Astrocyte of the cerebellum (primary cell): ENCODE results near the gene ADAMTS17.

Source experiments
- DNase-seq: peaks from one replicate; pipeline ENCODE4 v3.0.0-alpha.2; 2011; ENCODE audit warnings: low read depth
- H3K4me3 ChIP-seq: 2 replicates; pipeline ENCODE4 v1.5.1; 2011; ENCODE audit warnings: mild to moderate bottlenecking, low read depth, low read length, moderate library complexity
- CTCF ChIP-seq: IDR thresholded peaks from 2 replicates; pipeline ENCODE4 v1.5.1; 2012; ENCODE audit warnings: low read length, low read depth, moderate library complexity, mild to moderate bottlenecking; ENCODE audit errors: missing control alignments
- in situ Hi-C: cut with HindIII; loops from 2 replicates; pipeline ENCODE4 v1.10.0; 2017; ENCODE audit warnings: low sequenced_read_pairs

ADAMTS17 gene

DNA sequence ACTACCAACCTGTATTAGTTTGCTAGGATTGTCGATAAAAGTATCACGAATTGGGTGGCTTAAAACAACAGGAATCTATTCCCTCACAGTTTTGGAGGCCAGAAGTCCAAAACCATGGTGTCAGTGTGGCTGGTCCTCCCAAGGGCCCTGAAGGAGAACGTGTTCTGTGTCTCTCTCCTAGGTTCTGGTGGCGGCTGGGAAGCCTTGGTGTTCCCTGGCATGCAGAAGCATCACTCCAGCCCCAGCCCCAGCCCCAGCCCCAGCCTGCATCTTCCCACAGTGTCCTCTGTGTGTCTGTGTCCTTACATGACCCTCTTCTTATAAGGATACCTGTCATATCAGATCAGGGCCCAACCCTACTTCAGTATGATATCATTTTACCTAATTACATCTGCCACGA, 336.1 kb downstream of the ADAMTS17 start:
- H3K4me3 ChIP-seq: no peak overlapping the region
- in situ Hi-C loops: no loop called here
- TF ChIP-seq CTCF: no peak
- DNase-seq: no peak

- in situ Hi-C loops: no loop called here
- no peak for DNase-seq
Measured at GRCh38 chr15:100005013-100005412, 336.8 kb downstream of the ADAMTS17 start.

DNA sequence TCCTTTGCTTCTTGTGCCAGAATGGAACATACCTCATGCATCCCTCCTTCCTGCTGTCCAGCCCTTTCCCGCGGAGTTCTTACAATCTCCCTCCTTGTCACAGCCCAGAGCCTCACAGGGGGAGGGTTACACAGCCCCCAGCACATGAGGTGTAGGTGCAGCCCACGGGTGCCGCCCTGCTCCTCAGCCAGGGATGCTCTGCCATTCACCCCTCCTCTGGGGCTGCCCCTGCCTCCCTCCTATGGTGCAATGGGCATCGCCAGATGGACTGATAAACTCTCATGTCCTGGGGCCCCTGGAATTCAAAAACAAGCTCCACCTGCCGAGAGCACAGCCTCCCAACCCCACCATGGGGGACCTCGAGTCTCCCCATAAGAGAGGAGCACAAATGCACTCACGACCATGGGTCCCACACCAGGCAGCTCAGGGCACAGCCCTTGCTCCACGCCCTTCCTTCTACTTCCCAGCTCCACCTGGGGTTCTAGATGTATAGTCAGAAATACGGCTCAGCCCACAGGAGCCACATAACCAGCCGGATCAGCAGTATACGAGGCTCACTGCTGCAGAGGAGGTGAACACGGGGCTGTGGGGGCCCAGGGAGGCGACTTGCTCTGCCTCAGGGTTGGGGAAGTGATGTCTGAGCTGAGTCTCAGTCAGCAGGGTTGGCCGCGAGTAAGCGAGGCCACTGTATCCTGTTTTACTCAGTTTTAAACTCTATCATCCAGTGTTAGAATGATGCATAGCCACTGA, 338.8 kb downstream of the ADAMTS17 start:
- in situ Hi-C loops: no loop called here
- H3K4me3 ChIP-seq: no peak overlapping the region
- TF ChIP-seq CTCF: no peak
- no peak for DNase-seq

More at GRCh38 chr15:100005013-100005412, 336.8 kb downstream of the ADAMTS17 start:
- TF ChIP-seq CTCF: no peak
- no peak overlapping the region for H3K4me3 ChIP-seq

- no peak for TF ChIP-seq CTCF
- in situ Hi-C loops: no loop called here
Measured at GRCh38 chr15:100002086-100002620, 339.6 kb downstream of the ADAMTS17 start.

DNA sequence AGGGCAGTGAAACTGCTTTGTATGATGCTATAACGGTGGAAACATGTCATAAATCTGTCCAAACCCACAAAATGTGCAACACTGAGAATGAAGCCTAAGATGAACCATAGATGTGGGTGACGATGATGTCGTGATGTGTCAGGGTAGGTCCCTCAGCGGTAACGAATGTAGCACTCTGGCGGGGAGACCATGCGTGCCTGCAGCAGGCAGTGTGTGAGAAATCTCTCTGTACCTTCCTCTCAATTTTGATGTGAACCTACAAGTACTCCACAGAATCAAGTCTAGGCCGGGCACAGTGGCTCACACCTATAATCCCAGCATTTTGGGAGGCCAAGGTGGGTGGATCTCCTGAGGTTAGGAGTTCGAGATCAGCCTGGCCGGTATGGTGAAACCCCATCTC, 340.4 kb downstream of the ADAMTS17 start:
- in situ Hi-C loops: no loop called here
- H3K4me3 ChIP-seq: no peak overlapping the region
- DNase-seq: no peak
- TF ChIP-seq CTCF: no peak

More at GRCh38 chr15:100002086-100002620, 339.6 kb downstream of the ADAMTS17 start:
- DNase-seq: no peak
- H3K4me3 ChIP-seq: no peak overlapping the region

GRCh38 chr15:99999282-100000070, 342.3 kb downstream of the ADAMTS17 start:
- in situ Hi-C loops: no loop called here
- H3K4me3 ChIP-seq: no peak overlapping the region
- DNase-seq: no peak
- TF ChIP-seq CTCF: no peak
